RWPE1 (cell line): ENCODE results near the gene GFOD1.
A peak's percentile ranks its signal among the peaks of the same experiment; 100 is the strongest.

Experiments used
- CTCF ChIA-PET: fragments of 350-600 bp; sonication (Branson Sonifier 250); formaldehyde crosslinking; extraction: SDS; loops from one replicate; lab custom pipeline; 2021; lab: Yijun Ruan, JAX
- POLR2A ChIA-PET: fragments of 400-600 bp; formaldehyde crosslinking; extraction: SDS; loops from one replicate; lab custom pipeline; 2020; ENCODE audit warnings: antibody characterized with exemption; ENCODE audit not compliant: low non-redundant PET; lab: Yijun Ruan, JAX
- DNase-seq: peaks from one replicate; pipeline ENCODE4 v3.0.0; 2012; ENCODE audit warnings: low spot score
- H3K27ac ChIP-seq: fragments of 450-650 bp; 2 replicates; pipeline ENCODE4 v1.5.1; 2017
- TF ChIP-seq, protein P1 (sequence below): fragments of 450-650 bp; conservative IDR thresholded peaks from 2 replicates; pipeline ENCODE4 v1.5.1; 2017; ENCODE audit warnings: low read depth, mild to moderate bottlenecking

The GFOD1 gene

DNA sequence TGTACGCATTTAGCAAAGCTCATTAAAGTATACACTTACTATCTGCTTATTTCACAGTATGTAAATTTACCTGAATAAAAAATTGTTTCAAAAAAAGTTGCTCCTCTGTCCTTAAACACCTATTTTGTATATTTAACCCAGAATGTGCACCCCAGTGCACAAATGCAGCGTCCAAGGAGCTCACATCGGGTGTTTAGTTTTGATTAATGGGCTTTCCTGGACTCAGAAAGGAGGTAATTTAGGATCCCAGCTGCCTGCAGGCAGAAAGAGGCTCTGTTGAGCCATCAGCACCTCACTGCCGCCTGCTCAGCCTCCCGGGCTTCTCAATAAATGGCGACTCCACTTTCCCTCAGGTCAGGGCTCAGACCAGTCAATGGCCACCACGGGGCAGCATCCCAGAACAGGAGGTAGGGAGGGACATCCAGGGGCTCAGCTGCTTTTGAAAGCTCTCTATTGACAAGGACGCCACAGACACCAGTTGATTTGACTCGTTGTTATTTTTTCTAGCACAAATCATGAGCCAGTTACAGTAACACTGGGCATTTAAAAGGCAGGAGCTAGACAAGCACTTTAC, 88.9 kb downstream of the GFOD1 start:
- DNase-seq, result no peak
- H3K27ac ChIP-seq, result peak overlapping the region; percentile 60
- POLR2A ChIA-PET, result no interaction called here
- CTCF ChIA-PET, result interaction anchor here (0.6 kb wide), 1 partner anchor 71 kb away, joined by 4 read pairs; no protein-coding TSS in a partner anchor
- TF ChIP-seq, protein P1, sequence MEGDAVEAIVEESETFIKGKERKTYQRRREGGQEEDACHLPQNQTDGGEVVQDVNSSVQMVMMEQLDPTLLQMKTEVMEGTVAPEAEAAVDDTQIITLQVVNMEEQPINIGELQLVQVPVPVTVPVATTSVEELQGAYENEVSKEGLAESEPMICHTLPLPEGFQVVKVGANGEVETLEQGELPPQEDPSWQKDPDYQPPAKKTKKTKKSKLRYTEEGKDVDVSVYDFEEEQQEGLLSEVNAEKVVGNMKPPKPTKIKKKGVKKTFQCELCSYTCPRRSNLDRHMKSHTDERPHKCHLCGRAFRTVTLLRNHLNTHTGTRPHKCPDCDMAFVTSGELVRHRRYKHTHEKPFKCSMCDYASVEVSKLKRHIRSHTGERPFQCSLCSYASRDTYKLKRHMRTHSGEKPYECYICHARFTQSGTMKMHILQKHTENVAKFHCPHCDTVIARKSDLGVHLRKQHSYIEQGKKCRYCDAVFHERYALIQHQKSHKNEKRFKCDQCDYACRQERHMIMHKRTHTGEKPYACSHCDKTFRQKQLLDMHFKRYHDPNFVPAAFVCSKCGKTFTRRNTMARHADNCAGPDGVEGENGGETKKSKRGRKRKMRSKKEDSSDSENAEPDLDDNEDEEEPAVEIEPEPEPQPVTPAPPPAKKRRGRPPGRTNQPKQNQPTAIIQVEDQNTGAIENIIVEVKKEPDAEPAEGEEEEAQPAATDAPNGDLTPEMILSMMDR, result no peak

- TF ChIP-seq, protein P1, result 0 out of 2 replicates have a peak, but pooled peaks have one; percentile 0
- ChIA-PET CTCF (interaction anchor here (0.6 kb wide), 2 partner anchors 70 to 217 kb away, joined by 3 to 4 read pairs; partner anchors contain the start of gene NOL7), POLR2A (no interaction called here)
- H3K27ac ChIP-seq, result no peak overlapping the region
- DNase-seq, result peak; percentile 82
Observed at GRCh38 chr6:13398069-13398381, 89.4 kb downstream of the GFOD1 start.

- TF ChIP-seq, protein P1, result 0 out of 2 replicates have a peak, but pooled peaks have one; percentile 7
- H3K27ac ChIP-seq, result peak overlapping the region; percentile 60
- CTCF ChIA-PET, result interaction anchor here (0.6 kb wide), 2 partner anchors 70 to 218 kb away, joined by 3 to 4 read pairs; partner anchors contain the start of gene NOL7
- POLR2A ChIA-PET, result no interaction called here
- no peak for DNase-seq
Observed at GRCh38 chr6:13397359-13398068, 89.9 kb downstream of the GFOD1 start.

- no peak for DNase-seq
- POLR2A ChIA-PET, result no interaction called here
- CTCF ChIA-PET, result interaction anchor here (0.5 kb wide), 1 partner anchor 934 kb away, joined by 3 read pairs; no protein-coding TSS in a partner anchor
- H3K27ac ChIP-seq, result no peak overlapping the region
- TF ChIP-seq, protein P1, result no peak
Observed at GRCh38 chr6:13396241-13396792, 91.1 kb downstream of the GFOD1 start.

GRCh38 chr6:13395272-13396237, 91.8 kb downstream of the GFOD1 start:
- CTCF ChIA-PET, result interaction anchor here (0.5 to 0.6 kb wide), 2 partner anchors 27 to 934 kb away, joined by 3 read pairs; no protein-coding TSS in a partner anchor
- peak overlapping the region; percentile 37; the same call in 1 of the 2 replicates for H3K27ac ChIP-seq
- POLR2A ChIA-PET, result no interaction called here
- TF ChIP-seq, protein P1, result no peak
- no peak for DNase-seq
